ENCODE data around the gene CLIP1.
A peak's percentile ranks its signal among the peaks of the same experiment; 100 is the strongest.
"Not testable (repeated sequence)": the region's sequence is repeated elsewhere in the genome, so short reads cannot be mapped to it uniquely, and the experiment has no call there.

The CLIP1 gene

GRCh38 chr12:122394626-122395194 is 27.8 kb downstream of the CLIP1 start:
- DNase-seq, result no peak

- no peak for DNase-seq
These were observed 28.7 kb downstream of the CLIP1 start for GRCh38 chr12:122393817-122394216.

- no peak for DNase-seq
These were observed 30.1 kb downstream of the CLIP1 start for GRCh38 chr12:122392411-122392810.

- no peak for DNase-seq
These were observed 32.8 kb downstream of the CLIP1 start for GRCh38 chr12:122389677-122390076.

GRCh38 chr12:122387887-122388286 is 34.6 kb downstream of the CLIP1 start:
- no peak for DNase-seq

GRCh38 chr12:122385171-122386016 is 37.1 kb downstream of the CLIP1 start:
- no peak for DNase-seq

- no peak for DNase-seq
These were observed 39.5 kb downstream of the CLIP1 start for GRCh38 chr12:122382919-122383350.

GRCh38 chr12:122381021-122381420 is 41.4 kb downstream of the CLIP1 start:
- DNase-seq, result no peak

- DNase-seq, result not testable (repeated sequence)
These were observed 45.7 kb downstream of the CLIP1 start for GRCh38 chr12:122376751-122377150.

GRCh38 chr12:122374707-122375106 is 47.8 kb downstream of the CLIP1 start:
- no peak for DNase-seq

GRCh38 chr12:122371475-122372045 is 50.9 kb downstream of the CLIP1 start:
- no peak for DNase-seq

GRCh38 chr12:122368361-122369073 is 54.0 kb downstream of the CLIP1 start:
- no peak for DNase-seq

- DNase-seq, result not testable (repeated sequence)
These were observed 54.8 kb downstream of the CLIP1 start for GRCh38 chr12:122367632-122368031.

- no peak for DNase-seq
These were observed 55.6 kb downstream of the CLIP1 start for GRCh38 chr12:122366685-122367475.

GRCh38 chr12:122365226-122365625 is 57.2 kb downstream of the CLIP1 start:
- not testable (repeated sequence) for DNase-seq

GRCh38 chr12:122363782-122364181 is 58.7 kb downstream of the CLIP1 start:
- DNase-seq, result no peak

- DNase-seq, result peak; percentile 48
These were observed 59.7 kb downstream of the CLIP1 start for GRCh38 chr12:122362755-122363154.

GRCh38 chr12:122358403-122358802 is 64.1 kb downstream of the CLIP1 start:
- not testable (repeated sequence) for DNase-seq

GRCh38 chr12:122357536-122357935 is 64.9 kb downstream of the CLIP1 start:
- not testable (repeated sequence) for DNase-seq

GRCh38 chr12:122356991-122357390 is 65.5 kb downstream of the CLIP1 start:
- DNase-seq, result not testable (repeated sequence)

- peak; percentile 77 for DNase-seq
These were observed 66.3 kb downstream of the CLIP1 start for GRCh38 chr12:122356192-122356635.

GRCh38 chr12:122355706-122356105 is 66.8 kb downstream of the CLIP1 start:
- no peak for DNase-seq
